ENCODE results near the gene SLC22A3. TPM values are rescaled to one million over a fixed set of nuclear protein-coding genes. Genes with fewer than 3 reads are reported as not detected.
"Not testable (repeated sequence)": the region's sequence is repeated elsewhere in the genome, so short reads cannot be mapped to it uniquely, and the experiment has no call there.

The SLC22A3 gene
- total RNA-seq, 1 donor from 2014 or later: 0.18 TPM

GRCh38 chr6:160365117-160365516 lies 16.9 kb downstream of the SLC22A3 start:
- no peak for DNase-seq (ENCODE audit: low spot score)
- Mint-ChIP-seq H3K4me3 (ENCODE audit: unreplicated experiment) (no peak overlapping the region), H3K4me1 (ENCODE audit: unreplicated experiment) (no peaks in the 10 kb centered on the region), H3K27ac (ENCODE audit: unreplicated experiment) (no peak overlapping the region), H3K27me3 (ENCODE audit: unreplicated experiment) (peaks cover 7% of the 10 kb centered on the region), H3K9me3 (ENCODE audit: unreplicated experiment) (no peaks in the 10 kb centered on the region), H3K36me3 (ENCODE audit: low read depth, unreplicated experiment) (no peaks in the 10 kb centered on the region)
- no peak for TF ChIP-seq CTCF (IDR thresholded peaks at IDR 0.05; ENCODE audit: unreplicated experiment)

- H3K4me3 Mint-ChIP-seq (ENCODE audit: unreplicated experiment): no peak overlapping the region
- H3K27ac Mint-ChIP-seq (ENCODE audit: unreplicated experiment): no peak overlapping the region
- TF ChIP-seq CTCF (IDR thresholded peaks at IDR 0.05; ENCODE audit: unreplicated experiment): no peak
- no peaks in the 10 kb centered on the region for H3K9me3 Mint-ChIP-seq (ENCODE audit: unreplicated experiment)
- no peaks in the 10 kb centered on the region for H3K4me1 Mint-ChIP-seq (ENCODE audit: unreplicated experiment)
- no peak for DNase-seq (ENCODE audit: low spot score)
- peaks cover 8% of the 10 kb centered on the region for H3K27me3 Mint-ChIP-seq (ENCODE audit: unreplicated experiment)
- no peaks in the 10 kb centered on the region for H3K36me3 Mint-ChIP-seq (ENCODE audit: low read depth, unreplicated experiment)
These were observed 19.8 kb downstream of the SLC22A3 start for GRCh38 chr6:160367798-160368547.

- H3K4me3 Mint-ChIP-seq (ENCODE audit: unreplicated experiment): no peak overlapping the region
- H3K27me3 Mint-ChIP-seq (ENCODE audit: unreplicated experiment): peaks cover 8% of the 10 kb centered on the region
- DNase-seq (ENCODE audit: low spot score): no peak
- no peaks in the 10 kb centered on the region for H3K9me3 Mint-ChIP-seq (ENCODE audit: unreplicated experiment)
- no peaks in the 10 kb centered on the region for H3K36me3 Mint-ChIP-seq (ENCODE audit: low read depth, unreplicated experiment)
- no peaks in the 10 kb centered on the region for H3K4me1 Mint-ChIP-seq (ENCODE audit: unreplicated experiment)
- no peak overlapping the region for H3K27ac Mint-ChIP-seq (ENCODE audit: unreplicated experiment)
- no peak for TF ChIP-seq CTCF (IDR thresholded peaks at IDR 0.05; ENCODE audit: unreplicated experiment)
These were observed 20.5 kb downstream of the SLC22A3 start for GRCh38 chr6:160368670-160369069.

- H3K4me1 Mint-ChIP-seq (ENCODE audit: unreplicated experiment); H3K27ac Mint-ChIP-seq (ENCODE audit: unreplicated experiment); H3K27me3 Mint-ChIP-seq (ENCODE audit: unreplicated experiment); H3K9me3 Mint-ChIP-seq (ENCODE audit: unreplicated experiment); H3K4me3 Mint-ChIP-seq (ENCODE audit: unreplicated experiment); H3K36me3 Mint-ChIP-seq (ENCODE audit: low read depth, unreplicated experiment); DNase-seq (ENCODE audit: low spot score): not testable (repeated sequence)
These were observed 25.4 kb downstream of the SLC22A3 start for GRCh38 chr6:160373601-160374000.

- H3K9me3 Mint-ChIP-seq (ENCODE audit: unreplicated experiment): no peaks in the 10 kb centered on the region
- no peaks in the 10 kb centered on the region for H3K36me3 Mint-ChIP-seq (ENCODE audit: low read depth, unreplicated experiment)
- no peak overlapping the region for H3K27ac Mint-ChIP-seq (ENCODE audit: unreplicated experiment)
- H3K27me3 Mint-ChIP-seq (ENCODE audit: unreplicated experiment): peaks cover 4% of the 10 kb centered on the region
- DNase-seq (ENCODE audit: low spot score): no peak
- no peak overlapping the region for H3K4me3 Mint-ChIP-seq (ENCODE audit: unreplicated experiment)
- no peaks in the 10 kb centered on the region for H3K4me1 Mint-ChIP-seq (ENCODE audit: unreplicated experiment)
- no peak for TF ChIP-seq CTCF (IDR thresholded peaks at IDR 0.05; ENCODE audit: unreplicated experiment)
These were observed 26.8 kb downstream of the SLC22A3 start for GRCh38 chr6:160374836-160375560.
